ENCODE results near the gene GAS2. TPM values are rescaled to one million over a fixed set of nuclear protein-coding genes. Genes with fewer than 3 reads are reported as not detected.

GAS2 gene
- total RNA-seq, 1 experiment from 2014 or later, result 2.8 TPM

- Histone ChIP-seq H3K36me3 (ENCODE audit: low read depth) (no peaks in the 10 kb centered on the region), H2AFZ (no peak overlapping the region), H3F3A (ENCODE audit: insufficient read depth, low read depth) (no peaks in the 10 kb centered on the region), H3K4me3 (no peak overlapping the region), H3K27ac (no peak overlapping the region), H3K4me2 (no peak overlapping the region), H3K79me2 (ENCODE audit: low read depth) (no peaks in the 10 kb centered on the region), H3K9me3 (ENCODE audit: insufficient read depth, low read depth) (no peaks in the 10 kb centered on the region), H3K27me3 (ENCODE audit: insufficient read depth, low read depth) (no peaks in the 10 kb centered on the region), H4K20me1 (ENCODE audit: insufficient read depth) (no peaks in the 10 kb centered on the region), H3K9me2 (ENCODE audit: insufficient read depth) (no peaks in the 10 kb centered on the region), H3K4me1 (replicated peaks; ENCODE audit: insufficient read depth) (0 out of 2 replicates have a peak, but pooled peaks cover 5% of the 10 kb centered on the region)
- ChIA-PET CTCF (no interaction called here), POLR2A (ENCODE audit: unreplicated experiment) (interaction anchor here (0.6 kb wide), 1 partner anchor 37 kb away, joined by 4 read pairs; the partner anchor contains the start of gene SVIP)
- TF ChIP-seq EZH2 (IDR thresholded peaks at IDR 0.05; ENCODE audit: low read depth) (no peak), CTCF (conservative IDR thresholded peaks at IDR 0.05) (no peak)
- peak; percentile 31 to 49 for DNase-seq
- no TSS peak for BruUV-seq (replicated peaks)
- intact Hi-C loops (cut with micrococcal nuclease; ENCODE audit: unreplicated experiment), result no loop called here
Measured at GRCh38 chr11:22792497-22792896, 126.1 kb downstream of the GAS2 start.

GRCh38 chr11:22795914-22796313 lies 129.5 kb downstream of the GAS2 start:
- DNase-seq, result no peak
- POLR2A ChIA-PET (ENCODE audit: unreplicated experiment), result no interaction called here

GRCh38 chr11:22797047-22797446 lies 130.6 kb downstream of the GAS2 start:
- H3K4me1 ChIP-seq (replicated peaks; ENCODE audit: insufficient read depth), result 0 out of 2 replicates have a peak, but pooled peaks cover 5% of the 10 kb centered on the region
- no peak overlapping the region for H2AFZ ChIP-seq
- H3K9me2 ChIP-seq (ENCODE audit: insufficient read depth), result no peaks in the 10 kb centered on the region
- H3K4me3 ChIP-seq, result no peak overlapping the region
- CTCF ChIA-PET, result no interaction called here
- H3K36me3 ChIP-seq (ENCODE audit: low read depth), result no peaks in the 10 kb centered on the region
- POLR2A ChIA-PET (ENCODE audit: unreplicated experiment), result no interaction called here
- no TSS peak for BruUV-seq (replicated peaks)
- H3K27ac ChIP-seq, result no peak overlapping the region
- no peaks in the 10 kb centered on the region for H3F3A ChIP-seq (ENCODE audit: insufficient read depth, low read depth)
- DNase-seq, result no peak
- no peaks in the 10 kb centered on the region for H3K79me2 ChIP-seq (ENCODE audit: low read depth)
- H3K4me2 ChIP-seq, result no peak overlapping the region
- intact Hi-C loops (cut with micrococcal nuclease; ENCODE audit: unreplicated experiment), result no loop called here
- TF ChIP-seq CTCF (conservative IDR thresholded peaks at IDR 0.05) (no peak), EZH2 (IDR thresholded peaks at IDR 0.05; ENCODE audit: low read depth) (no peak)
- no peaks in the 10 kb centered on the region for H3K9me3 ChIP-seq (ENCODE audit: insufficient read depth, low read depth)
- H3K27me3 ChIP-seq (ENCODE audit: insufficient read depth, low read depth), result no peaks in the 10 kb centered on the region
- no peaks in the 10 kb centered on the region for H4K20me1 ChIP-seq (ENCODE audit: insufficient read depth)

More at GRCh38 chr11:22795914-22796313, 129.5 kb downstream of the GAS2 start:
- H3K27ac ChIP-seq, result no peak overlapping the region
- no peak overlapping the region for H3K4me2 ChIP-seq
- intact Hi-C loops (cut with micrococcal nuclease; ENCODE audit: unreplicated experiment), result no loop called here
- BruUV-seq (replicated peaks), result no TSS peak
- no peaks in the 10 kb centered on the region for H3K9me3 ChIP-seq (ENCODE audit: insufficient read depth, low read depth)
- H2AFZ ChIP-seq, result no peak overlapping the region
- H3F3A ChIP-seq (ENCODE audit: insufficient read depth, low read depth), result no peaks in the 10 kb centered on the region
- no peak overlapping the region for H3K4me3 ChIP-seq
- H3K27me3 ChIP-seq (ENCODE audit: insufficient read depth, low read depth), result no peaks in the 10 kb centered on the region
- H3K79me2 ChIP-seq (ENCODE audit: low read depth), result no peaks in the 10 kb centered on the region
- 0 out of 2 replicates have a peak, but pooled peaks cover 5% of the 10 kb centered on the region for H3K4me1 ChIP-seq (replicated peaks; ENCODE audit: insufficient read depth)
- no peaks in the 10 kb centered on the region for H3K9me2 ChIP-seq (ENCODE audit: insufficient read depth)
- no peaks in the 10 kb centered on the region for H3K36me3 ChIP-seq (ENCODE audit: low read depth)
- no peak for TF ChIP-seq EZH2 (IDR thresholded peaks at IDR 0.05; ENCODE audit: low read depth)
- no peak for TF ChIP-seq CTCF (conservative IDR thresholded peaks at IDR 0.05)
- no peaks in the 10 kb centered on the region for H4K20me1 ChIP-seq (ENCODE audit: insufficient read depth)
- CTCF ChIA-PET, result no interaction called here

Measured in PC-9 (cell line).